ENCODE measurements around the gene LRRC27.
"Not testable (repeated sequence)": the region's sequence is repeated elsewhere in the genome, so short reads cannot be mapped to it uniquely, and the experiment has no call there.

LRRC27 gene

GRCh38 chr10:132301371-132302330, 30.3 kb upstream of the LRRC27 start:
- no peak for DNase-seq

DNA sequence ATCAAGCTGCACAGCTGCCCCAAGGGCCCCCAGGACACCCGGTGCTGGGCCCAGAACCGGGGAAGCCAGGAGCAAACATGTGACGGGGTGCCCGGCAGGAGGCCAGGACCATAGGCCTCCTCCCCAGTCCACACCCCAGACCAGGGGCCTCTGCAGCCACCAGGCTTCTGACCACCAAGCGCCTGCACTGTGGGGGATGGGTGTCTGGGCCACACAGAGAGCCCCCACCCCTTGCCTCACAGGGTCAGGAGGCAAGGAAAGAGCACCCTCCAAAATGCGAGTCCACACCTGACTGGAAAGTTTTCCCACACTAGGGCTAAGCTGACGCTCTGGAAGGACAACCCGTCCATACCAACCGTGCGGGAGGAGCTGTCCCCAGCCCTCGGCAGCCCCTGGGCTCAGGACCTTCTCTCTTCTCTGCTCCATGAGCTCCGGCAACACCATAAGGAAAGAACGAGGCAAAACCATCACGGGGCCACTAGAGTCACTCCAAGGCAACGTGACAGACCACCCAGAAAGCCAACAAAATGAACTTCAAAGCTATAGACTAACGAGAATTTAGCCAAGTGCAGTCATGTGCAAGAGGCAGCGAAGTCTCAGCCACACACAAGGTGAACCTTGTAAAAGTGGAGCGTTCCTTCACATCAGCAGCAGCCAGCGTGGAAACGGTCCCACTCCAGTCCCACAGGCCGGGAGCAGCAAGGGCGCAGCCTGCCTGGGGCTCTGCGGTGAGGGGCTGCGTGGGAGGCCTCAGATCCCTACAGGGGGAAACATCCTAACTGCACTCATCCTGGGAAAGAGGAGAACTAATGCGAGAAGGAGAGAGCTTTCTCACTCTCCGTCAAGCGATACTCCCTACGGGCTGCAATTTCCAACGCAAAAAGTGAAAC, 29.3 kb upstream of the LRRC27 start:
- no peak for DNase-seq

DNA sequence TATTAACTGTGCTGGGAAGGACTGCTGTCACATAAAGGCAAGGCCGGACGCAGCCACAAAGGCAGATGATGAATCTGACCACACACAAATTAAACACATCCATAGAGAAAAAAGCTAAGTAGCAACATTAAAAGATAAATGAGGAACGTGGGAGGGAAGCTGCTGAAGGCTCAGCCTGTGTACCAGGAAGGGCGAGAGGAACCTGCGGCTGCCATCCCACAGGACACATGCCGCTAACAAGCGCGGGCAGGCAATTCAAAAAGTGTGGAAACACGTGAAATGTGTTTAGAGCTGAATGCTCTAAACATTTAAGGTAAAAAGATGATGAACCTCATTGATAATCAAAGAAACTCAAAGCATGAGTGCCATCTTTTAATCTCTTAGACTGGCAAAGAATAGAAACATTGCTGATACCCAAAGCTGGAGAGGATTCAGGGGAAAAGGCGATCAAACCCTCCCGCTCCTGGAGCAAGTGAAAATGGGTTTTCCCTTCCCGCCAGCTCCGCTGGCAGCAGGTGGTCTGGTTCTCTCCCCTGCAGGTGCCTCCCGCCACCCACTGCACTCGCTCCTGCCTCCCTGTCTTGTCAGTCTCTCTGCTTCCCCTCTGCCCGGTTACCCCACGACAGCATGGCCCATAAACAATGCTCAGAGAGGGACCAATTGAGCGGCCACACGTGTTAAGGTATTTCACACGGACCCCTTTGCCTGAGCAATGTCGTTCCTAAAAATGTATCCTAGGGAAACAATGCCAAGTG, 28.5 kb upstream of the LRRC27 start:
- DNase-seq = no peak

- no peak for DNase-seq
Observed at GRCh38 chr10:132304756-132305509, 27.1 kb upstream of the LRRC27 start.

GRCh38 chr10:132305654-132306342, 26.2 kb upstream of the LRRC27 start:
- DNase-seq = no peak

DNA sequence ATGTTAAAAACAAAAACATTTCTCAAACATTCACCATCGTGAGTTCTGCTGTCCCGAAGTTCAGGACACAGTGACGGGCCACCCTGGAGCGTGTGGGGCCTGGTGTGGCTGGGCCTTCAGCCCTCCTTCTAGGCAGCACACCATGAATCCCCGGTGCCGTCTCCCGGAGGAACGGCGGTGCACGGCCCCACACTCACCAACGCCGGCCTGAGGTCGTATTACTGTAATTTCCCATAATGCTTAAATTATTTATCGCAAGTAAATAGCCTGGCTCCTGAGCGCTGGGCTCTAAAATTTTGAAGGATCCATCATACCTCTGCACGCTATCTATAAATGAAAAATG, 25.7 kb upstream of the LRRC27 start:
- no peak for DNase-seq

DNA sequence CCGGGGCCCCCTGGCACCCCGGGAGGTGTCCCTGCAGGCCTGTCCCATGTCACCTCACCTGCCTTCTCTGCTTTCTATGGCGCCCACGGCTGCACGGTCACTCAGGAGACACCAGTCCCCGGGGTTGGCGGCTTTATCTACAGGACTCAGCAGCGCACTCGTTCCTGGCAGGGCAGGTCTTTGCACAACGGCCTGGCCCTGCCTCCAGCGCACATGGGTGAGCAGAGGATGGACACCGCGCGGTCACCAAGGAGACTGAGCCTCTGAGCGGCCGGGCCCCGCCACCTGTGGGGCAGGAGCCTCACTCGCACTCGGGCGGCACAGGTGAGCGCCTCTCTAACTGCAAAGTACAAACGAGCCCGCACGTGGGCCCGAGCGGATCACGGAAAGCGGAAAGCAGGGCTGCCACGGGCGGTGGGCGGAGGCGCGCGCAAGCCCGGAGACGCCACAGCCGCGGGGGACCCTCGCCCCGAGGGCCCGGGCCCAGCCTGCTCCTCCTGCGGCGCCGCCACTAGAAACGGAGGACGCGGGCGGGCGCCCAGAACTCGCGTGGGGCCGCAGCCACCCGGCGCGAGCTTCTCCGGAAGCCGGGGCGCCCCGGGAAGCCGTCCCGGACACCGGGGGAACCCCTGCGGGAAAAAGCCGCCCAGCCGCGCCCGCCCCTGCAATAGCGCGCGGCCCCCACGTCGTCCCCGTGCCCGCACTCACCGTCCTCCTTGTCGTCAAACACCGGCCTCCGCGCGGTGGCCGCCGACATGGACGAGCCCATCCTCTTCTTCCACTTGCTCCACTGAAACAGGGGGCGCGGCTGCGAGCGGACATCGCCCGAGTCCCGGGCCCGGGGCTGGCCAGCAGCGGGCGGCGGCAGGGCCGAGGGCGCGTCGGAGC, 24.9 kb upstream of the LRRC27 start:
- DNase-seq = no peak

GRCh38 chr10:132307823-132308586, 24.0 kb upstream of the LRRC27 start, which contains the start of gene STK32C:
Gene STK32C (minus strand): TSS chr10:132307950. CDS start chr10:132307833, 117 bp downstream.
- peak; percentile 95 for DNase-seq

DNA sequence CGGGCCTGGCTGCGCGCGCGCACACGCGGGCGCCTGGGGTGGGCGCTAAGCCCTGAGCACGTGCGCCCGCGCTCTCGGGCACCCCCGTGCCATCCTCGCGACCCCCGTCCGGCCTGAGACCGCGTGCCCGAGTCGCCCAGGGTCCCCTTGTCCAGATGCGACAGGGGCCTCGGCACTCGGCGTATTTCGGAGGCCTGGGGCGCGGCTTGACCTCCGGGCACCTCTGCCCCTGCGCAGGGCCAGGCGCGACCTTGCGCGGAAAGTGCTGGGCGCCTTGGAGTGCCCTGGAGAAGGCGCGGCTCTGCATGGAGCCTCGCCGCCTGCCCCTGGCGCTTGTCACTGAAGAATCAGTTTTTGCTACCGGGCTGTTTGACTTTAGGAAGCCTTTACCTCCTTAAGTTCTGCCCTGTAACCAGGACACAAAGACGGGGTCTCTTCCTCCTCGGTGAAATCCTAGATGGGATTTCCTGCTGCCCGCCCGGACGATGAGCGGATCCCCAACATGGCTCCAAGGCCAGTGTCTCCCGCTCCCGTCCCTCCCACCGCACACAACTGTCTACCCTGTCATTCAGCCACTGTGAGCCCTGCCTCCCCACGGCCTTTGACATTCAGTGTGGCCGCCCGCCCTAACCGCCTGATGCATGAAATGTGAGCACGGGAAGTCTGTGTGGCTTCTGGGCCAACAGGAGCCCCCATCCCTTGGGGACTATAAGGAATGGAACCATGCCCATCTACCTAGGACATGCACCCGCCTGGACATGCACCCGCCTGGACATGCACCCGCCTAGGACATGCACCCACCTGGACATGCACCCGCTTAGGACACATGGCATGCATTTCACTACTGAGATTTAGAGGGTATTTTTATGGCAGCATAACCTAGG, 23.2 kb upstream of the LRRC27 start:
- DNase-seq = no peak

GRCh38 chr10:132309471-132309865, 22.5 kb upstream of the LRRC27 start:
- DNase-seq = no peak

GRCh38 chr10:132309879-132310591, 22.0 kb upstream of the LRRC27 start:
- DNase-seq = no peak

GRCh38 chr10:132310701-132311337, 21.2 kb upstream of the LRRC27 start:
- DNase-seq = no peak

DNA sequence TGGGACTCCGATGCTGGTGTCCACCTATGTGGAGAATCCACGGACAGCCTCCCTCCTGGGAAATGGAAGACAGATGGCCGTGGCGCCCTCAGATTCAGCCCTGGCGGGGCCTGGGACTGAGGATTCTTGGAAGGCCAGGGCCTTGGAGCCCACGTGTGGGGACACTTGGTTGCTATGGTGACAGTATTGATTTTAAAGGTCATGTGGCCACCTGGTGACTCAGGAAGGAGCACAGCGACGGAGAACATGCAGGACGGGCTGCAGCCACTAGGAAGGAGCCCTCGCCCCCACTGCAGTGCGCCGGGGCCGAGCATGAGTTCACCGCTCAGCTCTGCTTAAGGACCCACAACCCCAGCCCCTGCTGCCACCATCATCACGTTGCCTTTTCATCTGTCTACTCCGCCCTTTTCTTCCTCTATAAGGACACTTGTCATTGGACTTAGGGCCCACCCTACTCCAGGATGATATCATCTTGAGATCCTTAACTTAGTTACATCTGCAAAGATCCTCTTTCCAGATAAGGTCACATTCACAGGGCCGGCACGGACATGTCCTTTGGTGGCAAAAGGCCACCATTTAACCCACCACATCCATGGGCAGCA, 20.6 kb upstream of the LRRC27 start:
- DNase-seq = no peak

GRCh38 chr10:132313305-132313704, 18.7 kb upstream of the LRRC27 start:
- DNase-seq = no peak

DNA sequence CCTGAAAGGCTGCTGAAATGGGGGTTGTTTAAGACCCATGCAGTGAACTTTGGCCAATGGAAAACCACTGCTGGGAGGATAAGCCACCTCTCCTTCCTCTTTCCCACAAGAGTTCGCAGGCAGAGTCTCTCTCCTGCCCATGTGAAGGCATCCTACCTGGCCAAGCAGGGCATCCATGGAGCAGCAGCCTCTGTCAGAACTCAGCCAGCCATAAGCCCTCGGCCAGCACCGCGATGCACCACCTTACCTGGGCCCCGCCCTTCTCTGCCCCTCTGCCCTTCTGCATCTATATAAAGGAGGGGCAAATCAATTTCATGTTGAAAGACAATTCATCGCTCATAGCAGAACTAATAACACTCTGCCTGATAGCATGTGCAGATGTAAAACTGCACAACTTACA, 18.1 kb upstream of the LRRC27 start:
- DNase-seq = no peak

GRCh38 chr10:132314336-132314735, 17.7 kb upstream of the LRRC27 start:
- no peak for DNase-seq

DNA sequence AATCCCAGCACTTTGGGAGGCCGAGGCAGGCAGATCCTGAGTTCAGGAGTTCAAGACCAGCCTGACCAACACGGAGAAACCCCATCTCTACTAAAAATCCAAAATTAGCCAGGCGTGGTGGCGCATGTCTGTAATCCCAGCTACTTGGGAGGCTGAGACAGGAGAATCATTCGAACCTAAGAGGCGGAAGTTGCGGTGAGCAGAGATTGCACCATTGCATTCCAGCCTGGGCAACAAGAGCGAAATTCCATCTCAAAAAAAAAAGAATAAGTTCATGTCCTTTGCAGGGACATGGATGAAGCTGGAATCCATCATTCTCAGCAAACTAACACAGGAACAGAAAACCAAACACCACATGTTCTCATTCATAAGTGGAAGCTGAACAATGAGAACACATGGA, 17.1 kb upstream of the LRRC27 start:
- DNase-seq = not testable (repeated sequence)

Data from left hindlimb (tissue), 1 donor.